ENCODE measurements around the gene NEGR1.

The NEGR1 gene

DNA sequence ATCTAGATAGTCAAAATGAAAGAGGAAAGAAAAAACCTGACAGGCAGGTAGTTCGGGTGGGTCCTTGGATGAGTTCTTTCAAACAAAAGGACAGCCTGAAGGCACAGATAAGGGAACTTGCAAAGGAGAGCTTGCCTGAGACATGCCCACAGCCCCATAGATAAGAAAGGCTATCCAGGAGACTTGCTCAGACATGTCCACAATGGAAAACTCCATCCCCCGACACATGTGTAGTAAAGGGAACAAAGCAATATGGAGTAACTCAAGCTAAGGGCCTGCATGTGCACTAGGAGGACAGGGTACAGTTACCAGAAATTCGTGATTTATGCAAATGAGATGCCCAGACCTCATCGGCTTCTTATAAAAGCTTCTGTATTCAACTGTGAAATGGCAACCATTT, 281.5 kb downstream of the NEGR1 start:
- no peak overlapping the region for H3K4me3 ChIP-seq (replicated peaks in 1 of 2; ENCODE audit: low read depth in 2 of 2, low read length in 2 of 2)
- DNase-seq (ENCODE audit: low read depth in 2 of 2) = no peak
- TF ChIP-seq, protein P1, sequence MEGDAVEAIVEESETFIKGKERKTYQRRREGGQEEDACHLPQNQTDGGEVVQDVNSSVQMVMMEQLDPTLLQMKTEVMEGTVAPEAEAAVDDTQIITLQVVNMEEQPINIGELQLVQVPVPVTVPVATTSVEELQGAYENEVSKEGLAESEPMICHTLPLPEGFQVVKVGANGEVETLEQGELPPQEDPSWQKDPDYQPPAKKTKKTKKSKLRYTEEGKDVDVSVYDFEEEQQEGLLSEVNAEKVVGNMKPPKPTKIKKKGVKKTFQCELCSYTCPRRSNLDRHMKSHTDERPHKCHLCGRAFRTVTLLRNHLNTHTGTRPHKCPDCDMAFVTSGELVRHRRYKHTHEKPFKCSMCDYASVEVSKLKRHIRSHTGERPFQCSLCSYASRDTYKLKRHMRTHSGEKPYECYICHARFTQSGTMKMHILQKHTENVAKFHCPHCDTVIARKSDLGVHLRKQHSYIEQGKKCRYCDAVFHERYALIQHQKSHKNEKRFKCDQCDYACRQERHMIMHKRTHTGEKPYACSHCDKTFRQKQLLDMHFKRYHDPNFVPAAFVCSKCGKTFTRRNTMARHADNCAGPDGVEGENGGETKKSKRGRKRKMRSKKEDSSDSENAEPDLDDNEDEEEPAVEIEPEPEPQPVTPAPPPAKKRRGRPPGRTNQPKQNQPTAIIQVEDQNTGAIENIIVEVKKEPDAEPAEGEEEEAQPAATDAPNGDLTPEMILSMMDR (IDR thresholded peaks at IDR 0.05; ENCODE audit: low read depth, low read length) = no peak

DNA sequence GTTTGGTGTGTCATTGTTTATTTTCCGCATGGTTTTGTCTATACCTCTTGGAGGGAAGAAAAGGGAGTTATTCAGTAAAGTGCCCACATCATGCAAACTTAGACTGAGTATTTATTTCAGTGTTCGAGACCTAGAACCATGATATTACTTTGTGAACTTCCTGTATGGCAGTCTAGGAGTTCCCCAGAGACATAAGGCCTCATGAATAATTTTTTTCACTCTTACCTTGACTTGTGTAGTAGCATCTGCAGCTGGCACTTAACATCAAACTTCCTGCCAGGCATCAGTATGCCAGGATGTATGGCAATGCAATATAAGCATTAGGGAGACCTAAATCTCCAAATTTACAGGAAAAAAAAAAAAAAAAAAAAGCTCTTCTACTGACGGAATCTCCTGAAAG, 287.7 kb downstream of the NEGR1 start:
- DNase-seq (ENCODE audit: low read depth in 2 of 2) = no peak
- no peak overlapping the region for H3K4me3 ChIP-seq (replicated peaks in 1 of 2; ENCODE audit: low read depth in 2 of 2, low read length in 2 of 2)
- TF ChIP-seq, protein P1 (IDR thresholded peaks at IDR 0.05; ENCODE audit: low read depth, low read length) = no peak

DNA sequence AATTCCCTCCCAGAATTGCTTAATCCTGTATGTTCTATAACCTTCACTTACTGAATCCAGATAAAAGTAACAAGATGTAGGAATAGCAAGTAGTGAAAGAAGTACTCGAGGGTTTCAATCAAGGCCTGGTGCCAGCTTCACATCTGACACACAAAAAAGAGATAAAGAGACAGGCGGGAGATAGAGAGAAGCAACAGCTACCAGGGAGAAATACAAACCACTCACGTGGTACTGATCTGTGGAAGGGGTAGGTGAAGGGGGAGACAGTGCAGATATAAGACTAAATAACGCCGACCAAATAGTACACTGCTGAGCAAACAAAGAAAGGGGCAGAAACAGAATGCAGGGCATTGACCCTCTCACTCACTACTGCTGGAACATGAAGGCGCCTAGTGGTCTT, 295.2 kb downstream of the NEGR1 start:
- DNase-seq (ENCODE audit: low read depth in 2 of 2) = no peak
- no peak overlapping the region for H3K4me3 ChIP-seq (replicated peaks in 1 of 2; ENCODE audit: low read depth in 2 of 2, low read length in 2 of 2)
- TF ChIP-seq, protein P1 (IDR thresholded peaks at IDR 0.05; ENCODE audit: low read depth, low read length) = no peak

DNA sequence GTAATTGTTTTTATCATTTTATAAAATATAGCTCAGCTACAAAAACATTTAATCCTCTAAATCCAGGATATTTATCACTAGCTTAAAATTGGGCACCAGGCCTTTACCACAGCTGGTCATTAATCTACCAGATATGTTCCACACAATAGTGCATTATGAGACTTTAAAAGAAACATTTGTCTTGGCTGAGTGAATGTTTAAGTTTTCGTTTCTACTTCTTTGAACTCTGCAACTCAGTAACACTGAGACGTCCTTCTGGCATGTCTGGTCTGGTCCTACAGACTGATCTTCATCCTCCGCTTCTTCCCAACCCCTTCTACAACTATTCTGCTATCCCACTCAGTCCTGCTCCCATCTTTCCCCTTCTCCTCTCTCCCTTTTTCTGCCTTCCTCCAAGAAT, 296.2 kb downstream of the NEGR1 start:
- H3K4me3 ChIP-seq (replicated peaks in 1 of 2; ENCODE audit: low read depth in 2 of 2, low read length in 2 of 2) = no peak overlapping the region
- DNase-seq (ENCODE audit: low read depth in 2 of 2) = no peak
- TF ChIP-seq, protein P1 (IDR thresholded peaks at IDR 0.05; ENCODE audit: low read depth, low read length) = no peak

DNA sequence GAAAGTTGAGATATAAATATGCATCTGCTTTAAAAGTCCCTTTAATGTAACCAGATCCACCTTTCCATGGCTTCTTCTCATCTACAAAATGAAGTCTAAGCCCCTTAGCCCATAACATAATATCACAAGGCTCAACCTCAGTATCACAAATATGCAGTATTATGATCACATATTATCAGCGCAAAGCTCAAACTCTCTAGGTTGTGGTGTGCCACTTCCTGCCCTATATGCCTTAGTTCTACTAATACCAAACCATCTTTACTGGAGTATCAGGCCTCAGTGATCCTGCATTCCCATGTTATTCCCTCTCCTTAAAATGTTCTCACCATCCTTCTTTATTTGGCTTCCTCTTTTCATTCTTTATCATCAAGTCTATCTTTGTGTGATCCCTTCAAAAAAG, 301.8 kb downstream of the NEGR1 start:
- H3K4me3 ChIP-seq (replicated peaks in 1 of 2; ENCODE audit: low read depth in 2 of 2, low read length in 2 of 2) = no peak overlapping the region
- DNase-seq (ENCODE audit: low read depth in 2 of 2) = no peak
- TF ChIP-seq, protein P1 (IDR thresholded peaks at IDR 0.05; ENCODE audit: low read depth, low read length) = no peak

DNA sequence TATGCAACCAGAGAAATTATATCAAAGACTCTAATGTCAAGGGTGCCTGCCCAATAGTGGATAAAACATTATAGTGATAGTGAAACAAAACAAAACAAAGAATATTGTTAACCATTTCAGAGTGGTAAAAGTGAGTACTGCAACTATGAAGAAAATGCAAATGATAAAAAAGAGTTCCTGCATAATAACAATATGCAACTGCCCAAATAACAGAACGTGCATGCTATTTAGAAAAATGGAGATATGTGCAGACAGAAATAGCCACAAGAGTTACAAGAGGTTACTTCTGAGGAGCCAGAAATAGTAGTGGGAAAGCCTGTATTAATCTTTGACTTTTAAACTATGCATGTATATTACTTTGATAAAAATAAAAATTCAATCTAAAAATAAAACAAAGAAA, 302.5 kb downstream of the NEGR1 start:
- no peak overlapping the region for H3K4me3 ChIP-seq (replicated peaks in 1 of 2; ENCODE audit: low read depth in 2 of 2, low read length in 2 of 2)
- DNase-seq (ENCODE audit: low read depth in 2 of 2) = no peak
- TF ChIP-seq, protein P1 (IDR thresholded peaks at IDR 0.05; ENCODE audit: low read depth, low read length) = no peak

DNA sequence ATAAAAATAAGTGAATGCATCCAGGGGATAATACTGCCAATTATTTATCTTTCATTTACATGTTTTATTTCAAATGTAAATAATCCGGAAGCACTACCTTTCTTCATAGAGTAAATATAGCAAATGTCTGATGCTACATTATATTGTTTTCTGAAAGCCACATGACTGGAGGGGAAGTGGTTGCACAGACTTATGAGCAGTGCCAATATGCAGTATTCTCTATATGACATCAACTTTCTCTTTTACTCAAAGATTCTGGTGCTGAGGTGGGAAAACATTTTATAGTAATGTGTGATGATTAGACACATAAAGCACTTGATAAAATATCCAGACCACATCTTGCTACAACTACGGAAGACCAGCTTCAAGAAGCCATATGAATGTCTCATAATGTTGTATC, 314.7 kb downstream of the NEGR1 start:
- TF ChIP-seq, protein P1 (IDR thresholded peaks at IDR 0.05; ENCODE audit: low read depth, low read length) = no peak
- no peak overlapping the region for H3K4me3 ChIP-seq (replicated peaks in 1 of 2; ENCODE audit: low read depth in 2 of 2, low read length in 2 of 2)
- no peak for DNase-seq (ENCODE audit: low read depth in 2 of 2)

All from cardiac fibroblast (primary cell).